H1 (cell line): ENCODE measurements around the gene TARBP2. TPM values are rescaled to one million over a fixed set of nuclear protein-coding genes. Genes with fewer than 3 reads are reported as not detected.

Experiments
- BACH1 ChIP-seq: IDR thresholded peaks from 2 replicates; pipeline ENCODE4 v1.6.1; 2012; ENCODE audit warnings: low read length, improper control_type of control experiment
- CBX5 ChIP-seq: fragments of 300-800, 300-1000 bp; sonication (generic); IDR thresholded peaks from 2 replicates; pipeline ENCODE4 v1.7.1; 2016; ENCODE audit warnings: antibody characterized with exemption, low read length, low read depth
- CHD1 ChIP-seq: IDR thresholded peaks from 2 replicates; pipeline ENCODE4 v1.6.1; 2012; ENCODE audit warnings: low read depth, low read length, improper control_type of control experiment
- EGR1 ChIP-seq: IDR thresholded peaks from 2 replicates; pipeline ENCODE4 v1.6.1; 2011; ENCODE audit warnings: low read depth, low read length, borderline replicate concordance
- EZH2 ChIP-seq: fragments of 200-600 bp; sonication (generic); IDR thresholded peaks from 2 replicates; pipeline ENCODE4 v1.7.1; 2012; ENCODE audit warnings: low read depth, mild to moderate bottlenecking, moderate library complexity, low read length, inconsistent platforms; ENCODE audit not compliant: severe bottlenecking
- HDAC6 ChIP-seq: IDR thresholded peaks from one replicate; pipeline ENCODE4 v1.7.1; 2012; ENCODE audit warnings: low read depth, mild to moderate bottlenecking, inconsistent platforms, low read length, moderate library complexity
- JUN ChIP-seq: IDR thresholded peaks from 2 replicates; pipeline ENCODE4 v1.6.1; 2011; ENCODE audit warnings: low read depth, mild to moderate bottlenecking, improper control_type of control experiment, low read length
- polyA plus RNA-seq, 7 experiments: library from polyadenylated mRNA; depleted of rRNA in 3 of 7; stranded (reverse) in 5 of 7; unstranded in 2 of 7; fragments of >200 nt in 5 of 7; fragments of 200-250 nt in 2 of 7; gene quantifications; 1 replicate in 5 of 7; 2 replicates in 1 of 7; 4 replicates in 1 of 7; pipeline versions ENCODE4 v1.2.1 to v1.2.3, GENCODE V29; 2011 to 2013; ENCODE audit warnings: missing spikeins in 2 of 7, mixed read lengths in 2 of 7
- total RNA-seq: library from RNA; stranded (reverse); fragmentation: NEBNext Ultra II Directional; extraction: Animal tissue kit (Norgen Biotek cat#: 25700); gene quantifications from 2 replicates; pipeline ENCODE4 v1.2.1, GENCODE V29; 2021
- TF ChIP-seq, protein P1 (sequence below), 3 experiments: IDR thresholded peaks; 1 replicate in 2 of 3; 2 replicates in 1 of 3; pipeline versions ENCODE4 v1.5.1 to v1.6.1; 2011; ENCODE audit warnings: low read length in 3 of 3, mild to moderate bottlenecking in 3 of 3, inconsistent platforms in 2 of 3, low read depth in 1 of 3, moderate library complexity in 1 of 3; ENCODE audit not compliant: insufficient read depth in 1 of 3; ENCODE audit errors: control extremely low read depth in 1 of 3

The TARBP2 gene
- total and polyA plus RNA-seq, 2 of the 8 experiments (the other 6 are each of a cell fraction or from before 2014, with no cell fraction given): 69.9 to 122 TPM

GRCh38 chr12:53500776-53501614, at the start of gene TARBP2 (continued):
- TF ChIP-seq HDAC6 (no peak), CHD1 (no peak), JUN (no peak), EGR1 (0 out of 2 replicates have a peak, but pooled peaks have one; percentile 39), CBX5 (no peak), EZH2 (no peak), BACH1 (no peak)
- TF ChIP-seq, protein P1, sequence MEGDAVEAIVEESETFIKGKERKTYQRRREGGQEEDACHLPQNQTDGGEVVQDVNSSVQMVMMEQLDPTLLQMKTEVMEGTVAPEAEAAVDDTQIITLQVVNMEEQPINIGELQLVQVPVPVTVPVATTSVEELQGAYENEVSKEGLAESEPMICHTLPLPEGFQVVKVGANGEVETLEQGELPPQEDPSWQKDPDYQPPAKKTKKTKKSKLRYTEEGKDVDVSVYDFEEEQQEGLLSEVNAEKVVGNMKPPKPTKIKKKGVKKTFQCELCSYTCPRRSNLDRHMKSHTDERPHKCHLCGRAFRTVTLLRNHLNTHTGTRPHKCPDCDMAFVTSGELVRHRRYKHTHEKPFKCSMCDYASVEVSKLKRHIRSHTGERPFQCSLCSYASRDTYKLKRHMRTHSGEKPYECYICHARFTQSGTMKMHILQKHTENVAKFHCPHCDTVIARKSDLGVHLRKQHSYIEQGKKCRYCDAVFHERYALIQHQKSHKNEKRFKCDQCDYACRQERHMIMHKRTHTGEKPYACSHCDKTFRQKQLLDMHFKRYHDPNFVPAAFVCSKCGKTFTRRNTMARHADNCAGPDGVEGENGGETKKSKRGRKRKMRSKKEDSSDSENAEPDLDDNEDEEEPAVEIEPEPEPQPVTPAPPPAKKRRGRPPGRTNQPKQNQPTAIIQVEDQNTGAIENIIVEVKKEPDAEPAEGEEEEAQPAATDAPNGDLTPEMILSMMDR (IDR thresholded peaks at IDR 0.05; ENCODE audit: control extremely low read depth in 1 of 3, insufficient read depth in 1 of 3, low read depth in 1 of 3, low read length in 3 of 3): no peak
